ENCODE measurements around the gene CGREF1. TPM values are rescaled to one million over a fixed set of nuclear protein-coding genes. Genes with fewer than 3 reads are reported as not detected.

Gene CGREF1
- total RNA-seq, 1 experiment from 2014 or later: 4.0 TPM

DNA sequence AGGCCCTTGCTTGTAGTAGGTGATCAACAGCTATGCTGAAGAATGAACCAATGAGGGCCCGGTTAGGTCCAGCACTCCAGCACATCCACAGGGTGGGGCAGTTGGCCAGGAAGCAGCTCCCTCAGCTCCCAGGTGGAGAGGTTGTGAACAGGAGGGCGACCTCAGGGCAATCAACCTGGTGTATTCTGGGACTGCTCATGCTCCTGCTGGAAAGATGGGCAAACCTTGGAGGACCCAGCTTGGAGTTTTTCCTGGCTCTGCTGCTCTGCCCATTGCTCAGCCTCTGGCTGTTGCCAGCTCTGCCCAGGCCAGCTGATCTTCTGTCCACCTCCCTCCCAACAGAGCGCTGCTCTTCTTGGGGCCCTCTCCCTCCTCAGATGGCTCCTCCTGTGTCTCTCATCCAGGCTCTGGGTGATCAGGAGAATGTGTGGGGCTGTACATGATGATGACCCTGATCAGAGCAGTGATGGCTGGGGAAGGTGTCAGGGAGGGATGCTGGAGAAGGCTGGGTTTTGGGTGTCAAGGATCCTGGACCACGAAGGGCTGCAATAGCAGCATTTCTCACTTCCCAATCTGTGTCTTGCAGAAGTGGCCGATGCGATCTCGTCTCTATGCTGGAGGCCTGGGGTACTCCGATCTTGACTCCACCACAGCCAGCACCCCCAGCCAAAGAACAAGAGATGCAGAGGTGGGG is 33.3 kb upstream of the CGREF1 start:
- no peaks in the 10 kb centered on the region for H3K27me3 ChIP-seq (ENCODE audit: insufficient read depth, low read length)
- no TSS peak for BruUV-seq (replicated peaks)
- no peak overlapping the region for H3K27ac ChIP-seq (ENCODE audit: low read depth, low read length)
- ChIA-PET CTCF (interaction anchor here (2.2 kb wide), 1 partner anchor 18 kb away, joined by 10 read pairs; no protein-coding TSS in a partner anchor), POLR2A (no interaction called here), RAD21 (ENCODE audit: low non-redundant PET in 1 of 2, low total read pairs in 2 of 2, uncharacterized antibody in 2 of 2, unreplicated experiment in 2 of 2) (no interaction called here)
- no peak overlapping the region for H2AFZ ChIP-seq (ENCODE audit: low read depth, low read length, poor library complexity, severe bottlenecking)
- peak; percentile 82 for ATAC-seq
- peaks cover 0 to 17% of the 10 kb centered on the region in 2 experiments; a peak in 2 of 4 replicates for H3K4me1 ChIP-seq (ENCODE audit: control insufficient read depth in 1 of 2, insufficient read depth in 2 of 2, low read length in 2 of 2)
- H3K4me3 ChIP-seq (replicated peaks in 1 of 2; ENCODE audit: low read depth in 1 of 2, low read length in 2 of 2): no peak overlapping the region
- no peak overlapping the region for H3K9ac ChIP-seq (ENCODE audit: low read length)
- TF ChIP-seq RAD21 (IDR thresholded peaks at IDR 0.05; ENCODE audit: low read depth): peak; percentile 38; the same call in 1 of the 2 replicates
- TF ChIP-seq, protein P1, sequence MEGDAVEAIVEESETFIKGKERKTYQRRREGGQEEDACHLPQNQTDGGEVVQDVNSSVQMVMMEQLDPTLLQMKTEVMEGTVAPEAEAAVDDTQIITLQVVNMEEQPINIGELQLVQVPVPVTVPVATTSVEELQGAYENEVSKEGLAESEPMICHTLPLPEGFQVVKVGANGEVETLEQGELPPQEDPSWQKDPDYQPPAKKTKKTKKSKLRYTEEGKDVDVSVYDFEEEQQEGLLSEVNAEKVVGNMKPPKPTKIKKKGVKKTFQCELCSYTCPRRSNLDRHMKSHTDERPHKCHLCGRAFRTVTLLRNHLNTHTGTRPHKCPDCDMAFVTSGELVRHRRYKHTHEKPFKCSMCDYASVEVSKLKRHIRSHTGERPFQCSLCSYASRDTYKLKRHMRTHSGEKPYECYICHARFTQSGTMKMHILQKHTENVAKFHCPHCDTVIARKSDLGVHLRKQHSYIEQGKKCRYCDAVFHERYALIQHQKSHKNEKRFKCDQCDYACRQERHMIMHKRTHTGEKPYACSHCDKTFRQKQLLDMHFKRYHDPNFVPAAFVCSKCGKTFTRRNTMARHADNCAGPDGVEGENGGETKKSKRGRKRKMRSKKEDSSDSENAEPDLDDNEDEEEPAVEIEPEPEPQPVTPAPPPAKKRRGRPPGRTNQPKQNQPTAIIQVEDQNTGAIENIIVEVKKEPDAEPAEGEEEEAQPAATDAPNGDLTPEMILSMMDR (IDR thresholded peaks at IDR 0.05 in 2 of 3, conservative IDR thresholded peaks at IDR 0.05 in 1 of 3; ENCODE audit: borderline replicate concordance in 1 of 3, insufficient read depth in 1 of 3, low read depth in 2 of 3, low read length in 2 of 3): 0 out of 6 replicates have a peak, but pooled peaks of 2 of the 3 experiments have one; percentile 5 to 9
- TF ChIP-seq CBX3 (IDR thresholded peaks at IDR 0.05; ENCODE audit: low read depth): no peak
- DNase-seq (ENCODE audit: low read depth, low spot score): no peak
- no peaks in the 10 kb centered on the region for H3K79me2 ChIP-seq (ENCODE audit: insufficient read depth, low read length)
- no peaks in the 10 kb centered on the region for H3K9me2 ChIP-seq (ENCODE audit: insufficient read depth)
- no peaks in the 10 kb centered on the region for H3K9me3 ChIP-seq (ENCODE audit: control insufficient read depth in 1 of 2, insufficient read depth in 1 of 2, low read depth in 1 of 2, low read length in 2 of 2)
- H4K20me1 ChIP-seq (ENCODE audit: insufficient read depth): no peaks in the 10 kb centered on the region
- no peaks in the 10 kb centered on the region for H3K36me3 ChIP-seq (ENCODE audit: control insufficient read depth in 1 of 2, insufficient read depth in 2 of 2, low read length in 2 of 2)
- peak overlapping the region; percentile 5; the same call in 1 of the 2 replicates for H3K4me2 ChIP-seq (ENCODE audit: low read length)
- intact Hi-C loops (cut with micrococcal nuclease): no loop called here

DNA sequence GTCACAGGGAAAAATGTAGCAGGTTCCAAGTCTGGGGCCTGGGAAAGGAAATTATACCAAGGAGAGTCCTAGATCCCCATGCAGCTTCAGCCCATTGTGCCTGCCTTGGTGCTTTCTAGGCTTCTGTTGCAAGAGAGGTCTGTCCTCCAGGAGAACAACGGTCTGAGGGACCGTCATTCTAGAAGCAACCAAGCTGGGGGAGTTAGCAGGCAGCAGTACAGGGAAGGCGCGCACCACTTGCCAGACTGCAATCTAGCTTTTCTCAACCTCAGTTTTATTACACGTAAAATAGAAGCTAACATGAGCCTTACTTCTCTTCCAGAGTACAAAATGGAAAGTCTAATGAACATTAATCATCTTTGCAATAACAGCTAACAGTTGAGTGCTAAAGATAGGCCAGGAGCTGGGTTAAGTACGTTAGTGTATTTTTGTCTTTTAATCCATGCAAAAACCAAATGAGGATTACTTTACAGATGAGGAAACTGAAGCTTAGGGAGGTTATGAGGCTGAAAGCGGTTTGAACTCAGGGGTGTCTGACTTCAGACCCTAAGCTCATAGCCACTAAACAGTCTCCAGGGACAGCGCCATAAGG is 31.8 kb upstream of the CGREF1 start:
- Histone ChIP-seq H4K20me1 (ENCODE audit: insufficient read depth) (no peaks in the 10 kb centered on the region), H3K27me3 (ENCODE audit: insufficient read depth, low read length) (no peaks in the 10 kb centered on the region), H3K27ac (ENCODE audit: low read depth, low read length) (no peak overlapping the region), H2AFZ (ENCODE audit: low read depth, low read length, poor library complexity, severe bottlenecking) (no peak overlapping the region), H3K9me2 (ENCODE audit: insufficient read depth) (no peaks in the 10 kb centered on the region), H3K4me1 (ENCODE audit: control insufficient read depth in 1 of 2, insufficient read depth in 2 of 2, low read length in 2 of 2) (peaks cover 0 to 17% of the 10 kb centered on the region in 2 experiments; a peak in 2 of 4 replicates), H3K79me2 (ENCODE audit: insufficient read depth, low read length) (no peaks in the 10 kb centered on the region), H3K9me3 (ENCODE audit: control insufficient read depth in 1 of 2, insufficient read depth in 1 of 2, low read depth in 1 of 2, low read length in 2 of 2) (no peaks in the 10 kb centered on the region), H3K4me2 (ENCODE audit: low read length) (no peak overlapping the region), H3K9ac (ENCODE audit: low read length) (no peak overlapping the region), H3K4me3 (replicated peaks in 1 of 2; ENCODE audit: low read depth in 1 of 2, low read length in 2 of 2) (no peak overlapping the region), H3K36me3 (ENCODE audit: control insufficient read depth in 1 of 2, insufficient read depth in 2 of 2, low read length in 2 of 2) (no peaks in the 10 kb centered on the region)
- CTCF ChIA-PET: interaction anchor here (1.1 kb wide), 1 partner anchor 129 kb away, joined by 3 read pairs; no protein-coding TSS in a partner anchor
- DNase-seq (ENCODE audit: low read depth, low spot score) (no peak), ATAC-seq (no peak)
- POLR2A ChIA-PET: interaction anchor here (1.5 kb wide), 1 partner anchor 61 kb away, joined by 4 read pairs; the partner anchor contains the start of genes ATRAID and SLC5A6
- intact Hi-C loops (cut with micrococcal nuclease): no loop called here
- RAD21 ChIA-PET (ENCODE audit: low non-redundant PET in 1 of 2, low total read pairs in 2 of 2, uncharacterized antibody in 2 of 2, unreplicated experiment in 2 of 2): interaction anchor here in 1 of 2 experiments (0.6 kb wide), 1 partner anchor 9 kb away, joined by 6 read pairs; no protein-coding TSS in a partner anchor
- no TSS peak for BruUV-seq (replicated peaks)
- TF ChIP-seq, protein P2, sequence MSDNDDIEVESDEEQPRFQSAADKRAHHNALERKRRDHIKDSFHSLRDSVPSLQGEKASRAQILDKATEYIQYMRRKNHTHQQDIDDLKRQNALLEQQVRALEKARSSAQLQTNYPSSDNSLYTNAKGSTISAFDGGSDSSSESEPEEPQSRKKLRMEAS (IDR thresholded peaks at IDR 0.05): no peak
- TF ChIP-seq TCF7L2 (IDR thresholded peaks at IDR 0.05; ENCODE audit: borderline replicate concordance, extremely low read depth, insufficient read depth, insufficient read length) (no peak), POLR2AphosphoS5 (IDR thresholded peaks at IDR 0.05; ENCODE audit: low read depth, low read length) (no peak), EZH2 (IDR thresholded peaks at IDR 0.05) (no peak), ZNF274 (IDR thresholded peaks at IDR 0.05; ENCODE audit: low read depth, low read length) (no peak), CEBPB (IDR thresholded peaks at IDR 0.05; ENCODE audit: low read depth) (no peak), ZFX (IDR thresholded peaks at IDR 0.05) (no peak), POLR2A (IDR thresholded peaks at IDR 0.05; ENCODE audit: borderline replicate concordance, extremely low read depth, insufficient read depth, insufficient read length) (no peak)
- TF ChIP-seq, protein P3, sequence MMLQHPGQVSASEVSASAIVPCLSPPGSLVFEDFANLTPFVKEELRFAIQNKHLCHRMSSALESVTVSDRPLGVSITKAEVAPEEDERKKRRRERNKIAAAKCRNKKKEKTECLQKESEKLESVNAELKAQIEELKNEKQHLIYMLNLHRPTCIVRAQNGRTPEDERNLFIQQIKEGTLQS (IDR thresholded peaks at IDR 0.05): no peak

All from HCT116 (cell line).